Neural progenitor cell (in vitro differentiated cells): ENCODE data around the gene DHRS4.

Experiments used
- EZH2phosphoT487 ChIP-seq: fragments of 200-600 bp; sonication (generic); IDR thresholded peaks from 2 replicates; pipeline ENCODE4 v1.6.1; 2017; ENCODE audit warnings: antibody characterized with exemption
- TF ChIP-seq, protein P1 (sequence below): fragments of 200-600 bp; sonication (generic); IDR thresholded peaks from 2 replicates; pipeline ENCODE4 v1.5.1; 2017; ENCODE audit warnings: antibody characterized with exemption, mild to moderate bottlenecking

DNA sequence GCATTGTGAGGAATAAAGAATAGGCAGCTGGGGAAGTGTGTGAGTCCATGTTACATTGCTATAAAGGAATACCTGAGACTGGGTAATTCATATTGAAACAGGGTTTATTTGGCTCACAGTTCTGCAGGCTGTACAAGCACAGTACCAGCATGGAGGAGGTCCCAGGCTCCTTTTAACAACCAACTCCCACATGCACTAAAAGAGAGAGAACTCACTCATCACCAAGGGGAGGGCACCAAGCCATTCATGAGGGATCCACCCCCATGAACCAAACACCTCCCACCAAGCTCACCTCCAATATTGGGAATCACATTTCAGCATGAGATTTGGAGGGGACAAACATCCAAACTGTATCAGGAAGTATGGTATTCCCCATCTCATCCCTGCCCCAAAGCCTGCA lies 11.9 kb upstream of the DHRS4 start:
- TF ChIP-seq, protein P1, sequence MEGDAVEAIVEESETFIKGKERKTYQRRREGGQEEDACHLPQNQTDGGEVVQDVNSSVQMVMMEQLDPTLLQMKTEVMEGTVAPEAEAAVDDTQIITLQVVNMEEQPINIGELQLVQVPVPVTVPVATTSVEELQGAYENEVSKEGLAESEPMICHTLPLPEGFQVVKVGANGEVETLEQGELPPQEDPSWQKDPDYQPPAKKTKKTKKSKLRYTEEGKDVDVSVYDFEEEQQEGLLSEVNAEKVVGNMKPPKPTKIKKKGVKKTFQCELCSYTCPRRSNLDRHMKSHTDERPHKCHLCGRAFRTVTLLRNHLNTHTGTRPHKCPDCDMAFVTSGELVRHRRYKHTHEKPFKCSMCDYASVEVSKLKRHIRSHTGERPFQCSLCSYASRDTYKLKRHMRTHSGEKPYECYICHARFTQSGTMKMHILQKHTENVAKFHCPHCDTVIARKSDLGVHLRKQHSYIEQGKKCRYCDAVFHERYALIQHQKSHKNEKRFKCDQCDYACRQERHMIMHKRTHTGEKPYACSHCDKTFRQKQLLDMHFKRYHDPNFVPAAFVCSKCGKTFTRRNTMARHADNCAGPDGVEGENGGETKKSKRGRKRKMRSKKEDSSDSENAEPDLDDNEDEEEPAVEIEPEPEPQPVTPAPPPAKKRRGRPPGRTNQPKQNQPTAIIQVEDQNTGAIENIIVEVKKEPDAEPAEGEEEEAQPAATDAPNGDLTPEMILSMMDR = no peak
- TF ChIP-seq EZH2phosphoT487 = no peak
